H9 (cell line): ENCODE measurements around the gene ZNF513. TPM values are rescaled to one million over a fixed set of nuclear protein-coding genes. Genes with fewer than 3 reads are reported as not detected.

Source experiments
- DNase-seq: peaks from one replicate; pipeline ENCODE4 v3.0.0-alpha.2; 2017
- H2AFZ ChIP-seq: one replicate; pipeline ENCODE4 v1.6.1; 2013; ENCODE audit warnings: mild to moderate bottlenecking, low read length, control low read depth, moderate library complexity
- H2AK5ac ChIP-seq: 2 replicates; pipeline ENCODE4 v1.6.1; 2013; ENCODE audit warnings: low read length, control low read depth, mixed read lengths; ENCODE audit not compliant: insufficient read length
- H2BK120ac ChIP-seq: one replicate; pipeline ENCODE4 v1.6.1; 2013; ENCODE audit warnings: low read depth, mild to moderate bottlenecking, low read length, control low read depth, inconsistent platforms; ENCODE audit not compliant: poor library complexity, severe bottlenecking
- H2BK12ac ChIP-seq: 2 replicates; pipeline ENCODE4 v1.6.1; 2013; ENCODE audit warnings: low read length, control low read depth, mixed read lengths, low read depth; ENCODE audit not compliant: insufficient read length
- H2BK15ac ChIP-seq: 2 replicates; pipeline ENCODE4 v1.6.1; 2013; ENCODE audit warnings: low read depth, low read length, control low read depth
- H2BK20ac ChIP-seq: one replicate; pipeline ENCODE4 v1.6.1; 2013; ENCODE audit warnings: low read depth, mild to moderate bottlenecking, low read length, control low read depth, inconsistent platforms; ENCODE audit not compliant: poor library complexity, severe bottlenecking
- H2BK5ac ChIP-seq: 2 replicates; pipeline ENCODE4 v1.6.1; 2013; ENCODE audit warnings: low read length, control low read depth, mixed read lengths; ENCODE audit not compliant: insufficient read length
- H3K14ac ChIP-seq: 2 replicates; pipeline ENCODE4 v1.6.1; 2013; ENCODE audit warnings: low read length, control low read depth; ENCODE audit not compliant: insufficient read depth
- H3K18ac ChIP-seq: 2 replicates; pipeline ENCODE4 v1.6.1; 2013; ENCODE audit warnings: low read depth, mild to moderate bottlenecking, mixed read lengths, low read length, control low read depth; ENCODE audit not compliant: insufficient read length
- H3K23ac ChIP-seq: 2 replicates; pipeline ENCODE4 v1.6.1; 2013; ENCODE audit warnings: low read length, control low read depth, mixed read lengths, low read depth; ENCODE audit not compliant: insufficient read length
- H3K23me2 ChIP-seq: 2 replicates; pipeline ENCODE4 v1.6.1; 2013; ENCODE audit warnings: low read depth, mild to moderate bottlenecking, mixed read lengths, low read length, control low read depth; ENCODE audit not compliant: insufficient read length, poor library complexity, severe bottlenecking
- H3K27ac ChIP-seq: 2 replicates; pipeline ENCODE4 v1.5.1; 2013; ENCODE audit warnings: low read length, control low read depth, mixed read lengths, low read depth; ENCODE audit not compliant: insufficient read length
- H3K27me3 ChIP-seq: 2 replicates; pipeline ENCODE4 v1.6.1; 2013; ENCODE audit warnings: low read length, control low read depth, inconsistent platforms; ENCODE audit not compliant: insufficient read depth
- H3K4ac ChIP-seq: 2 replicates; pipeline ENCODE4 v1.6.1; 2013; ENCODE audit warnings: low read depth, mild to moderate bottlenecking, control low read depth, inconsistent platforms, low read length, moderate library complexity
- H3K4me1 ChIP-seq: 2 replicates; pipeline ENCODE4 v1.6.1; 2013; ENCODE audit warnings: low read length, control low read depth, inconsistent platforms; ENCODE audit not compliant: insufficient read depth
- H3K4me2 ChIP-seq: 2 replicates; pipeline ENCODE4 v1.6.1; 2013; ENCODE audit warnings: low read length, control low read depth, mixed read lengths; ENCODE audit not compliant: insufficient read length, insufficient read depth
- H3K56ac ChIP-seq: 2 replicates; pipeline ENCODE4 v1.6.1; 2013; ENCODE audit warnings: low read depth, mild to moderate bottlenecking, mixed read lengths, low read length, control low read depth; ENCODE audit not compliant: insufficient read length
- H3K79me1 ChIP-seq: 2 replicates; pipeline ENCODE4 v1.6.1; 2013; ENCODE audit warnings: low read depth, mild to moderate bottlenecking, moderate library complexity, low read length, control low read depth, inconsistent platforms; ENCODE audit not compliant: insufficient read depth, poor library complexity, severe bottlenecking
- H3K79me2 ChIP-seq: 2 replicates; pipeline ENCODE4 v1.6.1; 2013; ENCODE audit warnings: low read length, control low read depth, inconsistent platforms; ENCODE audit not compliant: insufficient read depth
- H3K9ac ChIP-seq: 2 replicates; pipeline ENCODE4 v1.6.1; 2013; ENCODE audit warnings: low read length, control low read depth, mixed read lengths; ENCODE audit not compliant: insufficient read length; ENCODE audit errors: extremely low read depth
- H3K9me3 ChIP-seq: one replicate; pipeline ENCODE4 v1.6.1; 2013; ENCODE audit warnings: low read depth, low read length, inconsistent platforms; ENCODE audit not compliant: control insufficient read depth
- H3T11ph ChIP-seq: one replicate; pipeline ENCODE4 v1.6.1; 2013; ENCODE audit warnings: mild to moderate bottlenecking, low read length, control low read depth, inconsistent platforms
- H4K20me1 ChIP-seq: one replicate; pipeline ENCODE4 v1.6.1; 2013; ENCODE audit not compliant: control insufficient read depth, insufficient read length, insufficient read depth
- H4K5ac ChIP-seq: 2 replicates; pipeline ENCODE4 v1.6.1; 2013; ENCODE audit warnings: low read depth, mild to moderate bottlenecking, mixed read lengths, low read length, control low read depth; ENCODE audit not compliant: insufficient read length
- H4K8ac ChIP-seq: replicated peaks from 2 replicates; pipeline ENCODE4 v1.6.1; 2013; ENCODE audit warnings: low read length, control low read depth, mixed read lengths, low read depth; ENCODE audit not compliant: insufficient read length
- H4K91ac ChIP-seq: 2 replicates; pipeline ENCODE4 v1.6.1; 2013; ENCODE audit warnings: low read depth, mild to moderate bottlenecking, moderate library complexity, mixed read lengths, low read length, control low read depth; ENCODE audit not compliant: insufficient read length
- H3K27ac Mint-ChIP-seq, 3 experiments: 2 replicates in 2 of 3; 3 replicates in 1 of 3; pipeline ENCODE4 v1.8.0; 2020 to 2021; ENCODE audit warnings: mixed read lengths in 3 of 3, mild to moderate bottlenecking in 1 of 3, moderate library complexity in 1 of 3
- H3K27me3 Mint-ChIP-seq: 2 replicates; pipeline ENCODE4 v1.8.0; 2021; ENCODE audit warnings: low read depth, mild to moderate bottlenecking, moderate library complexity, mixed read lengths
- H3K36me3 Mint-ChIP-seq, 3 experiments: 2 replicates in 2 of 3; 3 replicates in 1 of 3; pipeline ENCODE4 v1.8.0; 2020 to 2021; ENCODE audit warnings: low read depth in 3 of 3, mixed read lengths in 3 of 3; ENCODE audit not compliant: insufficient read depth in 1 of 3
- H3K4me1 Mint-ChIP-seq, 2 experiments: 2 replicates each; pipeline ENCODE4 v1.8.0; 2020; ENCODE audit warnings: mixed read lengths in 2 of 2
- H3K4me3 Mint-ChIP-seq, 2 experiments: 2 replicates in 1 of 2; 3 replicates in 1 of 2; pipeline ENCODE4 v1.8.0; 2020 to 2021; ENCODE audit warnings: mild to moderate bottlenecking in 2 of 2, mixed read lengths in 2 of 2, moderate library complexity in 1 of 2
- H3K9me3 Mint-ChIP-seq, 2 experiments: 2 replicates in 1 of 2; 3 replicates in 1 of 2; pipeline ENCODE4 v1.8.0; 2020; ENCODE audit warnings: mild to moderate bottlenecking in 2 of 2, mixed read lengths in 2 of 2, moderate library complexity in 1 of 2
- WGBS: extraction: QIAGEN DNeasy Blood & Tissue Kit; methylation state at CpG from one replicate; pipeline ENCODE4 v1.1.7; 2013; ENCODE audit warnings: missing lambda C conversion rate, low lambda C conversion rate, mixed read lengths; ENCODE audit not compliant: insufficient read length; ENCODE audit errors: extremely low coverage; 5-methylcytosine and 5-hydroxymethylcytosine counted together
- total RNA-seq: library from RNA; stranded (reverse); gene quantifications from 2 replicates; pipeline ENCODE4 v1.2.1, GENCODE V29; 2021
- TF ChIP-seq, protein P1 (sequence below): fragments of 200-600 bp; sonication (generic); conservative IDR thresholded peaks from 3 replicates; pipeline ENCODE4 v1.8.0; 2021; ENCODE audit warnings: antibody characterized with exemption, mild to moderate bottlenecking

Gene ZNF513
- total RNA-seq, 1 experiment from 2014 or later: 26.5 TPM

GRCh38 chr2:27377618-27378095, 2.9 kb downstream of the ZNF513 start:
- Histone ChIP-seq H2BK120ac (no peak overlapping the region), H2BK12ac (no peak overlapping the region)
- peaks cover 46 to 90% (median 78%) of the 10 kb centered on the region in 3 experiments; a peak in 6 of 7 replicates for H3K36me3 Mint-ChIP-seq

More at GRCh38 chr2:27377618-27378095, 2.9 kb downstream of the ZNF513 start:
- H3K4me1 ChIP-seq: no peaks in the 10 kb centered on the region
- no peak overlapping the region for H3K14ac ChIP-seq
- TF ChIP-seq, protein P1, sequence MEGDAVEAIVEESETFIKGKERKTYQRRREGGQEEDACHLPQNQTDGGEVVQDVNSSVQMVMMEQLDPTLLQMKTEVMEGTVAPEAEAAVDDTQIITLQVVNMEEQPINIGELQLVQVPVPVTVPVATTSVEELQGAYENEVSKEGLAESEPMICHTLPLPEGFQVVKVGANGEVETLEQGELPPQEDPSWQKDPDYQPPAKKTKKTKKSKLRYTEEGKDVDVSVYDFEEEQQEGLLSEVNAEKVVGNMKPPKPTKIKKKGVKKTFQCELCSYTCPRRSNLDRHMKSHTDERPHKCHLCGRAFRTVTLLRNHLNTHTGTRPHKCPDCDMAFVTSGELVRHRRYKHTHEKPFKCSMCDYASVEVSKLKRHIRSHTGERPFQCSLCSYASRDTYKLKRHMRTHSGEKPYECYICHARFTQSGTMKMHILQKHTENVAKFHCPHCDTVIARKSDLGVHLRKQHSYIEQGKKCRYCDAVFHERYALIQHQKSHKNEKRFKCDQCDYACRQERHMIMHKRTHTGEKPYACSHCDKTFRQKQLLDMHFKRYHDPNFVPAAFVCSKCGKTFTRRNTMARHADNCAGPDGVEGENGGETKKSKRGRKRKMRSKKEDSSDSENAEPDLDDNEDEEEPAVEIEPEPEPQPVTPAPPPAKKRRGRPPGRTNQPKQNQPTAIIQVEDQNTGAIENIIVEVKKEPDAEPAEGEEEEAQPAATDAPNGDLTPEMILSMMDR: no peak
- H4K5ac ChIP-seq: no peak overlapping the region
- H3K9me3 ChIP-seq: no peaks in the 10 kb centered on the region
- H3K4me2 ChIP-seq: no peak overlapping the region
- peak overlapping the region; percentile 24 to 35; a peak in 3 of 5 replicates for H3K4me3 Mint-ChIP-seq
- no peak overlapping the region for H3K27ac ChIP-seq
- peaks cover 12% of the 10 kb centered on the region for H3K23me2 ChIP-seq
- no peak overlapping the region for H2BK15ac ChIP-seq
- H3K9ac ChIP-seq: no peak overlapping the region
- H3K18ac ChIP-seq: no peak overlapping the region
- H3K4me1 Mint-ChIP-seq: peaks cover 22 to 27% of the 10 kb centered on the region in 2 experiments
- H2AK5ac ChIP-seq: no peak overlapping the region
- H3K56ac ChIP-seq: no peak overlapping the region
- H2BK20ac ChIP-seq: no peak overlapping the region
- no CpG with 5 or more reads among the region's 18 CpGs for WGBS
- peaks cover 1% of the 10 kb centered on the region; the same call in 1 of the 2 replicates for H3K27me3 Mint-ChIP-seq
- DNase-seq: no peak
- H3K23ac ChIP-seq: no peak overlapping the region
- H3K79me2 ChIP-seq: no peaks in the 10 kb centered on the region
- H3K27me3 ChIP-seq: no peaks in the 10 kb centered on the region
- H2AFZ ChIP-seq: no peak overlapping the region
- no peak overlapping the region for H4K91ac ChIP-seq
- no peak overlapping the region for H3K4ac ChIP-seq
- H3K79me1 ChIP-seq: no peaks in the 10 kb centered on the region
- no peak overlapping the region for H4K8ac ChIP-seq
- no peak overlapping the region for H3T11ph ChIP-seq
- H4K20me1 ChIP-seq: no peaks in the 10 kb centered on the region
- H3K27ac Mint-ChIP-seq: peak overlapping the region in 2 of 3 experiments; percentile 57 to 78; a peak in 3 of 7 replicates
- H3K9me3 Mint-ChIP-seq: no peaks in the 10 kb centered on the region
- no peak overlapping the region for H2BK5ac ChIP-seq
